NCI-H187 (cell line): ENCODE results near the gene DCST2.
A peak's percentile ranks its signal among the peaks of the same experiment; 100 is the strongest.

Source experiments
- DNase-seq, 2 experiments: peaks; one replicate each; lab custom pipeline; 2025; lab: John Stamatoyannopoulos, UW

The DCST2 gene

DNA sequence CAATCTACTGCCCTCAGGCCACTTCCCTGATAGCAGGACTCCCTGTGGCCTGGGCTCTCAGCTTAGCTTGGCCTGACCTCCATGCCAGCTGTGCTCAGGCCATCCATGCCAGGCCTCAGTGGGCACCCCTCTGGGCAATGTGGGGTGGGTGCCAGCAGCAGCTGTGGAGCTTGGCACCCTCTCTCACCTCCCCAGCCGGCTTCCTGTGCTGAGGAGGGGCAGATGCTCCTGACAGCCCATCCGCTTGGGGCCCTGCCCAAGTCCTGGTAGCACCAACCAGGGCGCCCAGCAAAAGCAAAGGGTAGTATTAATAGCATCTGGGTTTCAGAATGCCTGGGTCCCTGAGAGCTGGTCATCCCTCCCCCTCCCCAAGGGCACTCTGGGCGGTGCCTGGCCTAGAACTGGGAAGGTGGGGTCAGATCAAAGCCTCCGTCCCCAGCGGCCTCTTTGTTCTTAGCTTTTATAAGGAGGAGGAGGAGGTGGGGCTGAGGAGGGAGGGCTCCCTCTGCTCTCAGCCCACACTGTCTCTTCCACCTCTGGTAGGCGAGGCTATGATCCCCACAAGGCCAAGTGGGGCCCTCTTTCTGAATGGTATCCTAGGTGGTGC lies 36.1 kb upstream of the DCST2 start:
- peak in 1 of 2 experiments; percentile 83 for DNase-seq

- no peak for DNase-seq
Observed at GRCh38 chr1:155068599-155068998, 35.0 kb upstream of the DCST2 start.

GRCh38 chr1:155066777-155067176 lies 33.2 kb upstream of the DCST2 start:
- no peak for DNase-seq

- no peak for DNase-seq
Observed at GRCh38 chr1:155064832-155065429, 31.4 kb upstream of the DCST2 start.

DNA sequence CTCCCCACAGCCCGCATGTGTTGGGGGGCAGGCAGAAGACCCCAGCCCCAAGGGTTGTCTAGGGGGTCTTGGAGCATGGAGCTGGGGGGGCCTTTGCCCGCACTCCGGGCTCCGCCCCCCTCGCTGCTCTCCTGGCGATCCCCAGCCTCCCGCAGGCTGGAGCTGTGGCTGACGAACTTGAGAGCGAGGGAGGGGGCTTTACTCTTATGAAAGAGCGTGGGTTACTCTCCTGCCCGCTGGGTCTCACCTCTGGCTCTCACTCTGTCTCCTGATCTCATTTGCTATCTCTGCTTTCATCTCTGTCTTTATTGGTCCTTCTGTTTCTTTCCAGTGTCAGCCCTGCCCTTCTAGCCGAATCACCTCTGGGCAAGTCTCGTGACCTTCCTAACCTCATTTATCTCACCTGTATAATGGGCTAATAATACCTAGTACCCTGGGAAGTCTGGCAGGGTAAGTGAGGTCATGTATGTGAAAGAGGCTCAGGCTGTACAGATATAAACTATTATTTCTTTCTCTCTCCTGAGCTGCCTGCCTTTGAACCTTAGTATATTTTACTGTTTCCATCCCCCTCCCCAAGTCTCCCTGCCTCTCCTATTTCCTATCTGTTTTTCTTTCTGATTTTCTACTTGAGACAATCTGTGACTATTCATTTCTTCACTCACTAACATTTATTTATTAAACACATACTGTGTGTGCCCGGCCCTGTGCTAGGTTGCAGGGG lies 30.7 kb upstream of the DCST2 start:
- no peak for DNase-seq

- DNase-seq, result peak in 1 of 2 experiments; percentile 35
Observed at GRCh38 chr1:155063550-155064110, 30.0 kb upstream of the DCST2 start, which contains the start of gene EFNA4. EFNA4 (plus strand) TSS chr1:155063740; CDS start chr1:155063824, 84 bp downstream.

DNA sequence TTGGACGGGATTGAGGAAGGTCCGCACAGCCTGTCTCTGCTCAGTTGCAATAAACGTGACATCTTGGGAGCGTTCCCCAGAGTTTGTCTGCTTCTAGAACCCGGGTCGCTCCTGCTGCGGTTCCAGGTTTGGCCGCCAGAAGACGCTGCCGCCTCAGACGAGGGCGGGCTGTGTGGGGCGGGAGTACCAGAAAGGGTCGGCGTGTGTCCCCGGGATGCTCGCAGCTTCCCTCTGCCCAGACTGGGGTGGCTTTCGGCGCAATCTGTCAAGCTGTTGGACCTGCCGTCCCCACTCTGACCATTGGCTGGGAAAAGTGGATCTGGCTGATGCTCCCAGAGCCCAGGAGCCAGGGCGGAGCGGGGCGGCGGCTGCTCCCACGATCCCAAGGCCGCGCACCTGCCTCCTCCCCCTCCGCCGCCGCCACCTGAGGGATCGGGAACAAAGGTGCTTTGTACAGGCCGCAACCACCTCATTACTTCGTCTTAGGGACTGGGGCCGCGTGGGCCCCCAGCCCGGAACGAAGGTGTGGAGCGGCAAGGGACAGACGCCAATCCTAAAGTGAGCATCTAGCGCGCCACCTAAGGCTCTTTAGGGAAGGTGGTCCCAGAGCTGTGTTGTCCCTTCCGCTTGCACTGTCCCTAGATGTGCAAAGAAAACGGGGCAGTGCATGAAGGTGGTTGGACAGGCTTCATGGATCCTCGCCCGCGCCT lies 29.3 kb upstream of the DCST2 start:
- DNase-seq, result no peak

DNA sequence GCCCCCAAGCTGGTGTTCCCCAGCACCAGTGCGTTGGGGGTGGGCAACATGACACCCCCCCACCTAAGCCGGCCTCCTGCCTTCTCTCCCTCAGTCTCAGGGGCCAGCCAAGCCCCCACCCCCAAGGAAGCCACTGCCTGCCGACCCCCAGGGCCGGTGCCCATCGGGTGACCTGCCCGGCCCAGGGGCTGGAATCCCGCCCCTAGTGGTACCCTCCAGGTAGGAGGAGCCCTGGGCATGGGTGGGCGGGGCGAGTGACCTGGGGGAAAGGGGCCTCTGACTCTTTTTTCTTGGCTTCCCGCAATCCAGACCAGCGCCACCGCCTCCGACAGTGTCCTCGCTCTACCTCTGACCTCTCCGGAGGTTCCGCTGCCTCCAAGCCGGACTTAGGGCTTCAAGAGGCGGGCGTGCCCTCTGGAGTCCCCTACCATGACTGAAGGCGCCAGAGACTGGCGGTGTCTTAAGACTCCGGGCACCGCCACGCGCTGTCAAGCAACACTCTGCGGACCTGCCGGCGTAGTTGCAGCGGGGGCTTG lies 28.6 kb upstream of the DCST2 start:
- no peak for DNase-seq

GRCh38 chr1:155061381-155062150 lies 28.0 kb upstream of the DCST2 start:
- peak; percentile 97 to 100 for DNase-seq

GRCh38 chr1:155060736-155061135 lies 27.2 kb upstream of the DCST2 start:
- no peak for DNase-seq

DNA sequence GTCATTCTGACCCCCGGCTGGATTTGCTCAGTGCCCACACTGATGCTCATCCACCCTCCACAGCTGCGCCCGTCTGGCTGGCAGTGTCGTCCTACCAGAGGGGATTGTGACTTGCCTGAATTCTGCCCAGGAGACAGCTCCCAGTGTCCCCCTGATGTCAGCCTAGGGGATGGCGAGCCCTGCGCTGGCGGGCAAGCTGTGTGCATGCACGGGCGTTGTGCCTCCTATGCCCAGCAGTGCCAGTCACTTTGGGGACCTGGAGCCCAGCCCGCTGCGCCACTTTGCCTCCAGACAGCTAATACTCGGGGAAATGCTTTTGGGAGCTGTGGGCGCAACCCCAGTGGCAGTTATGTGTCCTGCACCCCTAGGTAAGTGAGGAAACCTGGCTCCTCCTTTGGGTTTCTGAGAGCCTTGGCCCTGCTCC lies 24.2 kb upstream of the DCST2 start:
- DNase-seq, result no peak

GRCh38 chr1:155057104-155057503 lies 23.5 kb upstream of the DCST2 start:
- DNase-seq, result no peak

DNA sequence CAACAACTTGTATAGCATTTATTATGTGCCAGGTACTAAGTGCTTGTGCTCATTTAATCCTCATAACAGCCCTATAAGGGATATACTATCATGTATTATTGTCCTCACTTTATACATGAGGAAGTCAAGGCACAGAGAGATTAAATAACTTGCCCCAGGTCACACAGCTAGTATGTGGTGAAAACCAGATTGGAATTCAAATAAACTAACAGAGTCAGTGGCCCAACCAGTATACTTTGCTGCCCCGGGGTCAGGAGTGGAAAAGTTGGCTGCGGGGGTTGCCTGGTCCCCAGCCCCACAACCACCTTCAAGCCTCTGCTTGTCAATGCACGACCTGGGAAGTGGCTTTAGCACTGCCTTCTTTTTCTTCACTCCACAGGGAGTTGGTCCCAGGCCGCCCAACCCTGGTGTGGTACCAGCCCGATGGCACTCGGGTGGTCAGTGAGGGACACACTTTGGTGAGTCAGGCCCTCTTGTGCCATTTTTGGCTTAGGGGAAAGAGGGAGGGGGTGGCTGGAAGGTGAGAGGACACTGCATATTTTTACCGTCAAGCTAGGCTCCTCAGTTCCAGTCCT lies 20.0 kb upstream of the DCST2 start:
- DNase-seq, result no peak

DNA sequence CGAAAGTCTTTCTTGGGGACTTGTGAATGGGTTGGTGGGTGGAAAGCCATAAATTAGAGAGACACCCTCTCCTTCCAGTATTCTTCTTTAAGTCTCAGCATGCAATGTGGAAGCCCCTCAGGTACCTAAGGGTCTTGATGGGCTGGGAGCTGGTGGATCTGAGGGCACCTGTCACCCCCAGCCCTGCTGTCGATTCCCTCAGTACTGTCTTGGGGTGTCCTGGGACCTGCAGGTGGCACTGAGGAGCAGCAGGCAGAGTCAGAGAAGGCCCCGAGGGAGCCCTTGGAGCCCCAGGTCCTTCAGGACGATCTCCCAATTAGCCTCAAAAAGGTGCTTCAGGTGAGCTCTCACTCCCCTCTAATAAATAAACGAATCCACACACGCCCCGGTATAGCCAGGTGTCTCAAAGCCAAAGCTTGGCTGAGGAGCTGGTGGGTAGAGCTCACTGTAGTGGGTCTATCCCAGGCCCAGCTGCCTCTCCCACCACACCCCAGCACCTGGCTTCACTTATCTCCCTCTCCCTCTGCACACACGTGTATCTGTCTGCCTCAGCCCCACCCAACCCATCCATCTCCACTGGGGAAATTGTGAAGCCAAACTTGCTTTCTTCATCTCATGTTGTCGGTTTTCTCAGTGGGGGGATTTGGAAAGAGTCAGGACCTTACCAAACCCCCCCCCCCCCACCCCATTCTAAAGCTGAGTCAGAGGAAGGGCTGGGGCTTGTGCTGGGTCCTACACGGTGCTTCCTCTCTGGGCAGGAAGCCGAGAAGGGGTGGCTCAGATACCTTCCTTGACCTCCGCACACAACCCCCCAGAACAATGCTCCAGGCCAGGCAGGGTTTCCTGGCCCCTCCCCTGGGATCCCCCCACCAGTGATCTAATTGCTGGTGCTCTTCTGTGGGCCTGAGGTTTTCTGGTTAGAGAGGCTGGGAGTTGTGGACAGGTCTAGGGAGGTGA lies 19.1 kb upstream of the DCST2 start:
- peak; percentile 67 to 69 for DNase-seq

DNA sequence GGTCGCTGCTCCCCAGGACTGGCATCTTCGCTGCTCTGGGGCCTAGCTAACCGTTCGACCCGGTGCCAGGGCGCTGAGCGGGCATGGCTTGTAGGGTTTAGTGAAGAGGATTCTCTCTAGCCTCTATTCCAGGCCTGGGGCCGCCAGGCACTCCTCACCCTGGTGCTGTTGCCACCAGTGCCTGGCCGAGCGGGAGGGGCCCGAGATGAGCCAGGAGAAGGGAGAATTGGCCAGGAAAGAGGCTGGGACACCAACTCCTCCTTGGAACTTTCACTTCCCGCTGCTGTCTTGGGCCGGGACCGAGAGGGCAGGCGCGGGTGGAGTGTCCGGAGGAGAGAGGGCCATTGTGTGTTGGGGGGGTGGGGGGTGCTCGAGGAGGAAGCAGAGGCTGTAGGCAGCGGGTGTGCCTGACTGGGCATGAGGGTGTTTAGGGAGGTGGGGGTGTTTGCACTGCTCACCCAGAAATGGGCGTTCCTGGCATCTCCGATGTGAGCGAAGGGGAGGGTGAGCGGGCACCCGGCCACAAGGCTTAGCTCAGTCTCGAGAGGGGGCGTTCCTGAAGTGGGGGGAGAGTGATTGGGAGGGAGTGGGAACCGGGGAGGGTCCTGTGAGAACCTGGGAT lies 18.3 kb upstream of the DCST2 start:
- DNase-seq, result peak; percentile 54 to 58

DNA sequence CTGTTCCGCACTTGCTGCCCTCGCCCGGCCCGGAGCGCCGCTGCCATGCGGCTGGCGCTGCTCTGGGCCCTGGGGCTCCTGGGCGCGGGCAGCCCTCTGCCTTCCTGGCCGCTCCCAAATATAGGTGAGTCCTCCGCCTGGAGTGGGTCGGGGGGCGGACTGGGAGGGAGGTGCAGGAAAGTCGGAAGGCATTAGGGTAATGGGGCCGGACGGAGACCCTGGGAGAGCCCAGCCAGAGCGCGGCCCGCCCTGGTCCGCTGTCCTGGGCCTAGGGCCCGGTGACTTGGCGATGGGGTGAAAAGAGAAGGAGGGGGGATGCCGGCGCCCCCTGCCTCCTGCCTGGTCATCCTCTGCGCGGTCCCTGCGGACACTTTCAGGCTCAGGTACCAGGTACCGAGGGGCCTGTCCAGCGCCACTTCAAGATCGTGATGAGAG lies 17.8 kb upstream of the DCST2 start:
- no peak for DNase-seq

GRCh38 chr1:155050560-155051341 lies 17.2 kb upstream of the DCST2 start, which contains the start of gene ADAM15:
ADAM15 (plus strand) TSS chr1:155051316; CDS start chr1:155051387, 71 bp downstream.
- DNase-seq, result peak; percentile 70 to 87
